Stimulated activated CD8-positive, alpha-beta memory T cell treated with anti-CD3 and anti-CD28 coated beads, Interleukin-4, amount 100 ng/mL, for 4 hours (primary cell): ENCODE results near the gene AQP1.

Source experiments
- DNase-seq, 2 donors: peaks; one replicate each; pipeline ENCODE4 v3.0.0-alpha.2; 2020; ENCODE audit warnings: low read depth in 2 of 2, low spot score in 1 of 2

AQP1 gene

GRCh38 chr7:30906014-30906413 is 5.6 kb upstream of the AQP1 start:
- no peak for DNase-seq

- no peak for DNase-seq
Observed at GRCh38 chr7:30906515-30907240, 5.0 kb upstream of the AQP1 start.

GRCh38 chr7:30907527-30908267 is 4.0 kb upstream of the AQP1 start:
- DNase-seq: no peak

GRCh38 chr7:30908681-30909080 is 3.0 kb upstream of the AQP1 start:
- no peak for DNase-seq

- DNase-seq: no peak
Observed at GRCh38 chr7:30909431-30909830, 2.2 kb upstream of the AQP1 start.

GRCh38 chr7:30910411-30911073 is 1.1 kb upstream of the AQP1 start:
- no peak for DNase-seq

- DNase-seq: no peak
Observed at GRCh38 chr7:30911133-30911532, 520 bp upstream of the AQP1 start.

GRCh38 chr7:30912021-30912730 is 523 bp downstream of the AQP1 start:
- DNase-seq: no peak

GRCh38 chr7:30912731-30912985 is 1.0 kb downstream of the AQP1 start:
- DNase-seq: no peak

GRCh38 chr7:30912986-30913811 is 1.5 kb downstream of the AQP1 start:
- no peak for DNase-seq

GRCh38 chr7:30913821-30914515 is 2.3 kb downstream of the AQP1 start:
- no peak for DNase-seq

- no peak for DNase-seq
Observed at GRCh38 chr7:30914596-30914995, 2.9 kb downstream of the AQP1 start.

- no peak for DNase-seq
Observed at GRCh38 chr7:30915005-30915601, 3.5 kb downstream of the AQP1 start.

GRCh38 chr7:30915751-30916150 is 4.1 kb downstream of the AQP1 start:
- no peak for DNase-seq

- no peak for DNase-seq
Observed at GRCh38 chr7:30916255-30916654, 4.6 kb downstream of the AQP1 start.

- no peak for DNase-seq
Observed at GRCh38 chr7:30916767-30917166, 5.1 kb downstream of the AQP1 start.

GRCh38 chr7:30917216-30917893 is 5.7 kb downstream of the AQP1 start:
- DNase-seq: no peak

GRCh38 chr7:30918676-30919075 is 7.0 kb downstream of the AQP1 start:
- no peak for DNase-seq

GRCh38 chr7:30920021-30920583 is 8.4 kb downstream of the AQP1 start:
- DNase-seq: no peak
